ENCODE results near the gene ADAT2.
"Not testable (repeated sequence)": the region's sequence is repeated elsewhere in the genome, so short reads cannot be mapped to it uniquely, and the experiment has no call there.

The ADAT2 gene

DNA sequence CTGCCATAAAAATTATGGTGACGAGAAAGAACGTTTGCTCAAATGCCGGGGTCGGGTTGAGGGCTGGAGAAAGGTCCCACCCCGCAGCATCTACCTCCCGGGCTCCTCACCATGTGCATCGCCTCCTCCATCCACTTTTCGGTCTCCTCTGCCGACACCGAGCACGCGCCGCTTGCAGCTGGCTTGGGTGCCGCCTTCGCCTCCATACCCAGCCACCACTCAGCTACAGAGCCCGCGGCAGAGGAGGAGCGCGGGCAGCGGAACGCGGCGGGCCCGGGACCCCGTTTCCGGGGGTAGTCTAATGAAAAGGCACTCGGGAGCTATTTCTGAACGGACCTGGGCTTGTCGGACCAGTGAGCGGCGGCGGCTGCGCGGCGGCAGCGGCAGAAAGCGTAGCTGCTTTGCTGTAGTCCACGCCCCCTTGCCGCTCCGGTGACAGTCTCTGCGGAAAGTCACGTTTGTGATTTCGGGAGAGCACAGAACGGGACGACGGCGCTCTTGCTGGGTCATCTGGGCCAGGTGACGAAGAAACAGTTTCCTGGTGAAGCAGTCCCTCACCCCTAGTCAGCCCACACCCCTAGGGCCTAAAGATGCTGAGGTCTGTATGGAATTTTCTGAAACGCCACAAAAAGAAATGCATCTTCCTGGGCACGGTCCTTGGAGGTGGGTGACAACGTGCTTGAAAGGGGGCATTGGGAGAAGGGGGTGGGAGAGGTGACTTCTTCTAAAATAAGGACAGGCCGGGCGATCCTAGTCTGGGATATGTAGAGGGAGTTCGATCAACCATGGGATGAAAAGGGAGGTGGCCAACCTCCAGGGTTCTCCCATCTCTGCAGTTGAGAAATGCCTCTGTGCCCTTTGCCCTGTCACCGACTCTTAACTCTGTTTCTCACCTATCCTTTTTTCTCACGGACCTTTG lies at the start of gene ADAT2, which contains the start of gene PEX3:
Gene ADAT2, minus strand, starts transcription at position 243 of the 919 bp plus-strand sequence. Its CDS starts 37 bp downstream, at position 206.
Gene PEX3, plus strand, starts transcription at position 353 of the 919 bp plus-strand sequence. Its CDS starts 238 bp downstream, at position 591.
- peak; percentile 96 for DNase-seq

GRCh38 chr6:143498428-143498827 lies 47.9 kb upstream of the ADAT2 start:
- DNase-seq = no peak

GRCh38 chr6:143496974-143497373 lies 46.5 kb upstream of the ADAT2 start:
- no peak for DNase-seq

- DNase-seq = no peak
Measured at GRCh38 chr6:143490775-143491174, 40.3 kb upstream of the ADAT2 start.

GRCh38 chr6:143490244-143490643 lies 39.7 kb upstream of the ADAT2 start:
- DNase-seq = no peak

DNA sequence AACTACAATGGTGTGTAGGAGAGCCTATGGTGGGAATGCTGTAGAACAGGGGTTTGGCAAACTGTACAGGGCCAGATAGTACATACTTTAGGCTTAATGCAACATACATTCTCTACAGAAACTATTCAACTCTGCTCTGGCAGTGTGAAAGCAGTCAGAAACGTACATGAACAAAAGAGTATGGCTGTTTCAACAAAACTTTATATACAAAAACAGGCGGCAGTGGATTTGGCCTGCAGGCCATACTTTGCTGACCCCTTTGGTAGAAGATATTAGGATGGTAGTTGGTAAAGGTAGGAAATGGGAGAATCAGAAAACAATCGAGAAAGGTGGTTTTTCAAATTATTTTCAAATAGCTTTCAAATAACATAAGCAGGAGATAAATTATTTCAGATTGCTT lies 36.3 kb upstream of the ADAT2 start:
- no peak for DNase-seq

GRCh38 chr6:143485967-143486366 lies 35.5 kb upstream of the ADAT2 start:
- DNase-seq = no peak

- DNase-seq = no peak
Measured at GRCh38 chr6:143482593-143482992, 32.1 kb upstream of the ADAT2 start.

- no peak for DNase-seq
Measured at GRCh38 chr6:143478479-143479062, 28.1 kb upstream of the ADAT2 start.

DNA sequence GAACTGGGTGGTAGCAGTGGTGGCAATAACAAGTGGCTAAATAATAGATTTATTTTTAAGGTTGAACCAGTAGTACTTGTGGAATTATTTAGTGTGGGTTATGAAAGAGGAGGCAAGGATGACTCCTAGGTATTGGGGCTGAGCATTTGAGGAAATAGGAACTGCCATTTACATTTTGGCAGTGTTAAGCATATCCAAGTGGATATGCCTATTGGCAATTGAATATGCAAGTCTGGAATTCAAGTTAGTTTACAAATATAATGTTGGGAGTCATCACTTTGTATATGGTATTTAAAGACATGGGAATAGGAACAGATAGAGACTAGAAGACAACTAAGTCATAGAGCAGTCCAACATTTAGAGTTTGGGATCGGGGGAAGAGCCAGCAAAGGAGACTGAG lies 26.1 kb upstream of the ADAT2 start:
- DNase-seq = no peak

- no peak for DNase-seq
Measured at GRCh38 chr6:143471822-143472221, 21.3 kb upstream of the ADAT2 start.

GRCh38 chr6:143468823-143469222 lies 18.3 kb upstream of the ADAT2 start:
- DNase-seq = not testable (repeated sequence)

- no peak for DNase-seq
Measured at GRCh38 chr6:143468026-143468425, 17.5 kb upstream of the ADAT2 start.

DNA sequence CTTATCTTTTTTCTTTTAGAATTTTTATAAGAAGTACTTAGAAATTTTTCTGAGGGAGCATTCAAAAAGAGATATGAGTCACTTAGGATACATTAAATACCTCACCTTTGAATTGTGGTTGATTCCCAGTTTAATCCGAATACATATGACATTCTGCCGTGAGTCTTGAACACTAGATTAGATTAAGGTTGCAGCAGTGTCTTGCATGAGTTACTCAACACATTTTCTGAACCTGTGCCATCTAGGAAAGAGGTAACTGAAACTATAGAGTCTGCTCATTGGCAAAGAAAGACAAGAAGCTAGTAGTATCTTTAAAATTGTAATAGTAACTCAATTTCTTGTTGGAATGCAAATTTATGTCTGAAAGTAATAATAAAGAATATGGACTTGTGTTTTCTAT lies 15.1 kb upstream of the ADAT2 start:
- DNase-seq = no peak

DNA sequence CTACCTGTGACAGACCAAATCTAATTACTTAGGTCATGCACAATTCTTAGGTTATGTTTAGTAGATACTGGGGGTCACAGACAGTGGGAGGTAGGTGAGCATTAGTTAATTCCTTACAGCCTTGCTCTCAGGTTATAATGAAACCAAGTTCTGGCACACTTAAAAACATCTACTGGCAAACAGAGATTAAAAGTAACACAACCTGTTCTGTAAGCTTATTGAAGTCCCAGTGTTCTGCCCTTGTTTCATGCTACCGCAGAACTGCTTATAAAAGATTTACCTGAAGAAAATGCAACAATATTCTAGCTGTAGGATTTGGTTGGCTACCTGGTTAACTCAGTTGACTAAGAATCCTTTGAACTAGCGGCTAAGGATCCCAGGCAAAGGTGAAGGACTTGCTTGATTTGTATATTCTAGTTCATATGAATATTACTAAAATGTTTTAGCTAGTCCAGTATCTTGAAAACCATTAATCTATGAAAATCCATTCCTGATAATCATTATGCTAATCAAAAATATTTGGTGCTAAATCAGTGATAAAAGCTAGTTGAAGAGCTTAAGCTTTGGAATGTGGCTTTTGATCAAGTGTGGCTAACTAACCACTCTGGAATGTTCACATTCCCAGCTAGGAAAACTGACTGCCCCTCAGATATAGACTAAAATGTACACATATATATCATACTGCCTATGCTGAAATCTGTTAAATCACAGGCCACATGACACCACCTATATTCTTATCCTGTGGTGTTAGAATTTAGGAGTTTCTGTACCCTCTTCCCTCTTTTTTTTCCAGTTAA lies 7.3 kb upstream of the ADAT2 start:
- no peak for DNase-seq

DNA sequence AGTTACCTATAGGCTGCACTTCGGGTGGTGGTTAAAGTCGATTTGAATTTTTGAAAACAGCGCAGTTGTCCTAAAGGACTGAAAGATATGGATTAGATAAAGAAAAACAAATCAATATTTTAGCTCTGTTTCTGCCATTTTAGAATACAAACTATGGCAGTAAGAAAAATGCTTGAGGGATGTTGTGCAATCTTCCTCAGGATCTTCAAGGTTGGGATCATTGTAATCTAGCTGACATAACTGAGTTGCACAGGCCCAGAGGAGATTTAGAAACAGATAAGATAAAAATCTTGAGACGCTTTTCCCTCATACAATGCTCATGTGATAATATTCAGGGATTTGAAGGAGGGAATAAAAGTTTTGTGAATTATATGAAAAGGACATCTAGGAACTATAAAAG lies 1.0 kb upstream of the ADAT2 start:
- no peak for DNase-seq

GRCh38 chr6:143449714-143450452 lies 612 bp downstream of the ADAT2 start:
- peak; percentile 56 for DNase-seq

DNA sequence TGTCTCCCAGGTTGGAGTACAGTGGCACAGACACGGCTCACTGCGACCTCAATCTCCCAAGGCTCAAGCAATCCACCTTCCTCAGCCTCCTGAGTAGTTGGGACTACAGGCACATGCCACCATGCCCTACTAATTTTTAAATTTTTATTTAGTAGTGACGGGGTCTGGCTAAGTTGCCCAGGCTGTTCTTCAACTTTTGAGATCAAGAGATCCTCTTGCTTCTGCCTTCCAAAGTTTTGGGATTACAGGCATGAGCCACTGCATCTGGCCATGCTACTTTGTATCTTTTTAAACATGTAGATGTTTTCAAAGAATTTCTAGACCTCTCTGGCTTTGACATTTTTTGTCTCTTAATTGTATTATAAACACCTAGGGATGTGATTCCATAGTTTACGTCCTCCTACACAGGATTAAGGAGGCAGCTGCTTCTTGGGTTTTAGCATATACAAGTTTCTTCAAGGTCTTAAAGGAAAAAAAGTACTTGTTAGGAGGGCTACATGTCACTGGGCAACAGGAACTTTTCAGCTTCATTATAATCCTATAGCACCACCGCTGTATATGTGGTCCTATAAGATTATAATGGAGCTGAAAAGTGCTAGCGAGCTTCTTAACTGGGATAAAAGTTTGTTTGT lies 1.3 kb downstream of the ADAT2 start:
- DNase-seq = no peak

DNA sequence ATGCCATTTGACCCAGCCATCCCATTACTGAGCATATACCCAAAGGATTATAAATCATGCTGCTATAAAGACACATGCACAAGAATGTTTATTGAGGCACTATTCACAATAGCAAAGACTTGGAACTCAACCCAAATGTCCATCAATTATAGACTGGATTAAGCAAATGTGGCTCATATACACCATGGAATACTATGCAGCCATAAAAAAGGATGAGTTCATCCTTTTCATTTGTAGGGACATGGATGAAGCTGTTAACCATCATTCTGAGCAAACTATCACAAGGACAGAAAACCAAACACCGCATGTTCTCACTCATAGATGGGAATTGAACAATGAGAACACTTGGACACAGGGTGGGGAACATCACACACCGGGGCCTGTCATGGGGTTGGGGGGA lies 2.6 kb downstream of the ADAT2 start:
- not testable (repeated sequence) for DNase-seq

GRCh38 chr6:143443096-143443495 lies 7.4 kb downstream of the ADAT2 start:
- DNase-seq = no peak

GRCh38 chr6:143441680-143442545 lies 8.6 kb downstream of the ADAT2 start:
- DNase-seq = no peak

All from femur (tissue), 1 donor.